Myocyte (in vitro differentiated cells): Measurements from ENCODE around the gene ATP13A1. TPM values are rescaled to one million over a fixed set of nuclear protein-coding genes. Genes with fewer than 3 reads are reported as not detected.
"Not testable (repeated sequence)": the region's sequence is repeated elsewhere in the genome, so short reads cannot be mapped to it uniquely, and the experiment has no call there.

ENCODE experiments used
- DNase-seq: peaks from one replicate; pipeline ENCODE4 v3.0.0-alpha.2; 2012; ENCODE audit warnings: low read depth
- total RNA-seq: library from RNA; depleted of rRNA; stranded (reverse); fragments of >200 nt; gene quantifications from 2 replicates; pipeline ENCODE4 v1.2.3, GENCODE V29; 2014

The ATP13A1 gene
- total RNA-seq, 1 donor from 2014 or later, result 102 TPM

DNA sequence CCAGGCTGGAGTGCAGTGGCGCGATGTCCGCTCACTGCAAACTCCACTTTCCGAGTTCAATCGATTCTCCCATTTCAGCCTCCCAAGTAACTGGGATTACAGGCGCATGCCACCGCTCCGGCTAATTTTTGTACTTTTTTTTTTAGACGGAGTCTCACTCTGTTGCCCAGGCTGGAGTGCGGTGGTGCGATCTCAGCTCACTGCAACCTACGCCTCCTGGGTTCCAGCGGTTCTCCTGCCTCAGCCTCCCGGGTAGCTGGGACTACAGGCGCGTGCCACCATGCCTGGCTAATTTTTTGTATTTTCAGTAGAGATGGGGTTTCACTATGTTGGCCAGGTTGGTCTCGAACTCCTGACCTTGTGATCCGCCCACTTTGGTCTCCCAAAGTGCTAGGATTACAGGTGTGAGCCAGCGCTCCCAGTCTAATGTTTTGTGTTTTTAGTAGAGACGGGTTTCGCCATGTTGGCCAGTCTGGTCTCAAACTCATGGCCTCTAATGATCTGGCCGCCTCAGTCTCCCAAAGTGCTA, 2.0 kb upstream of the ATP13A1 start:
- not testable (repeated sequence) for DNase-seq

DNA sequence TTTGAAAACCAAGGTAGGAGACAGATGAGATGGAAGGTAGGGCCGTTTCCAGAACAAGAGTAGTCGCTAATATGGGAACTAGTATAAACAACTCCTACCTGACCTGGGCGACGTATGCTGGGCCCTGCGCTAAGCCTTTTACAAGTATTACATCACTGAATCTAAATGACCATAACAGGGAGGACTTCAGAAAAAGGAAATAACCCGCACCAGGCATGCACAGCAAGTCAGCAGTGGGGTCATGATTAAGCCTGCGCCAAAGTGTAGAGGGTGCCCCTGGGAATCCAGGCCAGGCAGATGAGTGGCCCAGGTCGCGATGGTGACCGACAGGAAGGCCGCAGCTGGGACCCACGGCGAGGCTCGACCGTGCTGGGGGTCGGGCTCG, 613 bp downstream of the ATP13A1 start:
- no peak for DNase-seq

DNA sequence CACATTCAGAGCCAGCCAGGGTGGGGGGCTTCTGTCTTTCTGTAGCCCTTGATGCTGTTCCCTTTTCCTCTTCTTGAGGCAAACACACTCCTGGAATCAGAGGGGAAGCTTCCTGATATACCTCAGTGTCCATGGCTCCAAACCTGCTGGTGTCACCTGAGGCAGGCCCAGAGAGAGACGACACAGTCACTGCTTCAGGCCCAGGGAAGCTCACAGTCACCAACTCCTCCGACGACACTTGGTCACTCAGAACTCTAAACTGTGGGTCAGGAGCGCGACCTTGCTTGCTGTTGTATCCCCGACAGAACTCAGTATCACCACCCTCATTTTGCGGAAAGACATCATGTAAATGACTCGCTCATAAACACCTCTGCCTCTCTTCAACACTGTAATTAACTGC, 1.1 kb downstream of the ATP13A1 start:
- no peak for DNase-seq

DNA sequence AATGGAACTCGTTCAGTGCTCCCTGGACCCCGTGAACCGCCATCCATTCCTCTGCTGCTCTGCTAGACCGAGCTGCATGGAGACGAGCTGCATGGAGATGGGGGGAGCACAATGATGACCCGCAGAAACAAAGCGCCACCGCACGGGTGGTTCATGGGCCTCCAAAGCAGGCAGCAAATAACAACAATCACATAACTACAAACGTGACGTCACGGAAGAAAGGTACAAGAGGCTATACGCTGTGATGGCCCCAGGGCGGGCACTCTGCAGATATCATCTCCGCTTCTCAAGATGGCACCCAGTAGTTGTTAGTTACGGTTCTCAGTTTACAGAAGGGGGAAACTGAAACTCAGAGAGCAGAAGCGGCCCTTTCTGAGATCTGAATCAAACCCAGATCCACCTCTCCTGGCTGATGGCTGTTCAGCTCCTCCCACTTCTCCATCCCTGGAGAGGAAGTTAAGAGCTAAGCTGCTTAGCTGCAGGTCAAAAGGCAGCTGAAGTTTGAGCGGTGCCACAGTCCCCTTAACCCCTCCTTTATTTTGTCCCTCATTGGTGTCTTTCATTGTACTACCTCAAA, 1.7 kb downstream of the ATP13A1 start:
- no peak for DNase-seq

DNA sequence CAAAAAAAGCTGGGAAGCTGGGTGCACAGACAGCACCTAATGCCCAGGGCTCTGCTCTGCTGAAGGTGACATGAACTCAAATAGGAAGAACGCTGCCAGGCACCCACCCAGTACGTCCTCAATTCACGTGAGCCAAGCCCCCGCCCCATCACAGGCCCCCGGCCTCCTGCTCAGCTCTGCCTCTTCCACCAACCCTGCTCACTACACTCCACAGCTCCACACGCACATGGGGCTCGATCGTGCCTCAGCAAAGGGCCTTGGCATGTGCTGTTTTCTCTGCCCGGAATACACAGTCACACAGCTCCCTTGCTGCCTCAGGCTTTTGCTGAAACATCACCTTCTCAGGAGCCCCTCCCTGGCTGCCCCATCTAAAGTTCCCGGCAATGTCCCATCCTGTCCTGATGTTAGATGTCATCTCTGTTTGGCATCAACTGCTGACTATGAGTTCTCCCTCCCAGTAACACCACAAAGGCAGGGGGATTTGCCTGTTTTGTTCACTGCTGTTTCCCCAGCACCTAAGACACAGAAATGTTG, 2.3 kb downstream of the ATP13A1 start:
- no peak for DNase-seq

DNA sequence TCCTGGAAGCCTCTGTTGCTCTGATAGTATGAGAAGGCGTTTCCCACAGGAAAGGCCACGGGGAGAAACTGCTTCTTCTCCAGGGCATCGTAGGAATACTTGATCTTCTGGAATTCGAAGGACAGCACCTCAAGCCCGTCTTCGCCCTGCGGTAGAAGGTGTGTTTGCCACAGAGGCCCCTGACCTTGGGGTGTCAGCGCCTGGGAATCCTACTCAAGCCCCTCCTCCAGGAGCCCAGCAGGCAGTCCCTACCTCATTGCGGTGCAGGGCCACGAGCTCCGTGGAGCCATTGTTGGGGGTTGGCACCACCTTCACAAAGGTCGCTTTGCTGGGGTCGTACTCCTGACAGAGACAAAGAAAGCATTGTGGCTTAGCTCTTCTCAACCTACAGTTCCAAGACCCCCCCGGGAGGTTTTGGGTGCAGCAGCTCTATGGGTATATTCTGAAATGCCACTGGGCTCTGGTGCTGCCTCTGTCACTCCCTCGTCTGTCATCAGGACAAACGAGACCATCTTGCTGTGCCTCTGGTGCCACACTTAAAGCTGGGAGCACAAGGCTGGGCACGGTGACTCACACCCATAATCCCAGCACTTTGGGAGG, 3.7 kb downstream of the ATP13A1 start:
- no peak for DNase-seq

DNA sequence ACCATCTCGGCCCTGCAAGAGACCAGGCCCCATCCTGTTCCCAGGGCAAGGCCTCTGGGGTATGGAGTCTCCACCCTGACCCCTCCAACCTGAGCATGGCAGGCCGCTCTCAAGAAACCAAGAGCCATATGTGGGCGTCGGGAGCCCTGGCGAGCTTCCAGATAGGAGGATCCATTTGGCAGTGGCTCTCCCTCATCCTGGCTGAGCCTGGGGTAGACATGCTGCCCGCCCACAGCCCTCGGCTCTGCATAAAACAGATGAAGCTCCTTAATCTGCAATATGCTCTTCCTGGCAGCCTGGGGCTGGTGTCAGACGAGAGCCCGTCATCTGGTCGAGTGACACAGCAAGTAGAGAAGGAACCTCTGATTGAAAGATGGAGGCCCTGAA, 6.1 kb downstream of the ATP13A1 start:
- DNase-seq, result no peak

DNA sequence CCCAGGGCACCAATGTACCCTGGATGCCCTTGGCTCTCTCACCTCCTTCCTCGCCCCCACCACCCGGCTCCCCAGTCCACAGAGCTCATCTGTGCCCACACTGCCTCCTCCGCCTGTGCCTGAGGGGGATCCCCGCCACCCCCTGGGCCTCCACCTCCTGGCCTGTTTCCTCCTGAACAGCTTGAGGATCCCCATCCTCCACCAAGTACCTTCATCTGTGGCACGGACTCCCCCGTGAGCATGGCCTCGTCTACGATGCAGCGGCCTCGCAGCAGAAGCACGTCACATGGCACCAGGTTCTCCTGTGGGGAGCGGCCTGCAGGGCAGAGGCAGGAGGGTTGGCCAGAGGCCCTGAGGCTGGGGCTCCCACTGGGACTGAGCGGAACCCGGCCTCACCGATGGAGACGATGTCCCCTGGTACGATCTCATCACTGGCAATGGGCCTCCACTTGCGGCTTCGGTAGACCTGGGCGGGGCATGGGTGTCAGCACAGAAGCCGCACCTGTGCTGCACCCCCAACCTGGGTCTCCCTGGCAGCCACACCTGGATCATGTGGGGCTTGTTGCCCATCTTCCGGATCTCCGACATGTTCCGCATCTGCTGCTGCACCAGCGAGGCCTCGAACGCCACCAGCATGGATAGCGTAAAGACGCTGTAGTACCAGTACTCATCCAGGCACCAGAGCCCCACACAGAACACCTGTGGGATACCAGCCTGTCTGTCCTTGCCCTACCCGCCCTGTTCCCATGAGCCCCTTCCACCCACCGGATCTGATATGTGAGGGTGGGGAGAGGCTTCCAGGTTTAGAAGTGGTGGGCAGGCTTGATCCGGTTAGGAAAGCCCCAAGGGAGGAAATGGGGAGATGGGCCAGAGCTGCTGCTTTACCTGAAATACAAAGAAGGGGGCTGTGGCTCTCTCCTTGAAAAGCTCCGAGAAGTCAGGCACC, 6.8 kb downstream of the ATP13A1 start:
- no peak for DNase-seq

DNA sequence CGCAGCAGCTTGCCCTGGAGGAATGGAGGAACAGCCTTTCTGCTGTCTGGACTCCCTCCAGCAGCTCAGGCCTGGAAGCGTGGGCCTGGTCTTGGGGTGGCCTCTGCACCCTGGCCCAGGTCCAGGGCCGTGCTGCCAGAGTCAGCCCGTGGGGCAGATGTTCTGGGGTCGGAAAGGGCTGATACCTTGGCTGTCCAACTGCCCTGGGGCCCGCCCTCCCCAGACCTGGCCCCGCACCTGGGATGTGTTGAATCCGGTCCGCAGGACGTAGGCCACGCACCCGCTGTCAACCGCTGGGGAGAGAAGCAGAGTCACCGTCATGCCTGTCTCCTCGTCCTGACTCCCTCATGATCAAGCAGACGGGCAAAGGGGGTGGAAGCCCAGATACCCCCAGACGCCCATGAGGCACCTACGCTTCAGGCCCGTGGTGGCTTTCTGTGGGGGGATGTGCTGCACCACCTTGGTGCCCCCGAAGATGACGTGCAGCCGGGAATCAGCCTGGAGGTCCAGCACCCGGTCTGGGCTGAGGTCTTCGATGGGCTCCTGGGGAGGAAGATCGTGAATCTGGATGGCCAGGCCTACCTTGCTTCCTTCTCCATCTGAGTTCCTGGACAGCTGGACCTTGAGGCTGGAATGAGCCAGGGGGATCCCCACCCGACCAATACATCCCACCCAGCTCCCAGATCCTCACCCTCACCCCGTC, 7.7 kb downstream of the ATP13A1 start:
- DNase-seq, result no peak

DNA sequence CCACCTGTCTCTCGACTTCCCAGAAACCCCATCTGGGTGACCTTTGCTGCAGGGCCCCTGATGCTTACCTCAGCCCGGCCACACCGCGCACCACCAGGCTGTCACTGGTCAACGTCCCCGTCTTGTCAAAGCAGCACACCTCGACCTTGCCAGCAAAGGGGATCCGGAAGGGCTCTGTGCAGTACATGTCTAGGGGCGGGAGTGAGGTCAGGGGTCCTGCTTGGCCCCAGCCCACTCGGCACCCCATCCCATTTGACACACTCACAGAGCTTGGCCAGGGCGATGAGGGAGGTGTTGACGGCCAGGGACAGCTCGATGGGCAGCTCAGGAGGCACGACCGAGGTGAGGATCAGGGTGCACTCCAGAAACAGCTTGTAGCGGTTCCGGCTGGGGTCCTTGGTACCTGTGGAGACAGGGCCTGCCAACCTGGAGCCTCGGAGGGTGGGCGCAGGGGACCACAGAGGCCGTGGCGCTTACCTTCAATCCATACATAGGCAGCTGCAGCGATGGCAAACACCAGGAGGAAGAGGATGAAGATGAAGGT, 8.4 kb downstream of the ATP13A1 start:
- DNase-seq, result no peak

DNA sequence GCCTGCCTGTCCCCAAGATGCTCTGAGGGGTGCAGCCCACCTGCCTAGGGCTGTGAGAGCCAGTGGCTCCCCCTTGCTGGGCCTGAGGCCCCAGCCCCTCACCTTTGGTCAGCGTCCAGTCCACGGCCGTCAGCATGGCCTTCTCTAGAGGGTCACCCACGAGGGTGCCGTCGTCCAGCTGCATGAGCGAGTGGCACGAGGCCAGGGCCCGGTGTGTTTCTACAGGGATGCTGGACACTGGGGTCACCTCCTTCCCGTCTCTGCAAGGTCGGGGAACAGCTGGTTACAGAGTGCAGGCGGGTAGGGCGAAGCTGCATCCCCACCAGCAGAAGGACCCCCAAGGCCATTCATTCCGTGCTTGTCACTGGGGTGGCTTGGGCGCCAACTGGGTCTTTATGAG, 9.0 kb downstream of the ATP13A1 start:
- DNase-seq, result no peak

DNA sequence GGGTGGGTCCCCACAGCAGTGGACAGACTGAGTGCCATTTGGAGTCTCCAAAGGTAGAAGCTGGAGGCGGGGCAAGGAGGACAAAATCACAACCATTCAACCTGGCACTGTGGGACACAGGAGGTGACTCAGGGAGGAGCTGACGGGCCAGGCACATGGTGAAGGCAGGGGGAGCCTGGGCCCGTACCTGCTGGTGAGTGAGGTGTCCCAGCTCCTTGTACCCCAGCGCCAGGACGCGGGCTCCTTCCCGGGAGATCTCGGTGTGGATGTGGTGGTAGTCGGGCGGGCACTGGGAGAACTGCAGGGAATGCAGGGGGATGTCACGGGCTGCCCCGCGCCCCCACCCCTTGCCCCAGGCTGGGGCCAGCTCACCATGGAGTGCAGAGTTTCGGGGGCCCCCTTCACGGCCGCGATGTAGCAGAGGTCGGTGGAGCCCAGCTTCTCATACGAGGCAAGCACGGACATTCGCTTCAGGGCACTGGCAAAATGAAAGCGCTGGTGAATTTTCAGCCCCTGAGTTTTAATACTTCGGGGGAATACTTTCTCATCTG, 9.8 kb downstream of the ATP13A1 start:
- DNase-seq, result no peak

DNA sequence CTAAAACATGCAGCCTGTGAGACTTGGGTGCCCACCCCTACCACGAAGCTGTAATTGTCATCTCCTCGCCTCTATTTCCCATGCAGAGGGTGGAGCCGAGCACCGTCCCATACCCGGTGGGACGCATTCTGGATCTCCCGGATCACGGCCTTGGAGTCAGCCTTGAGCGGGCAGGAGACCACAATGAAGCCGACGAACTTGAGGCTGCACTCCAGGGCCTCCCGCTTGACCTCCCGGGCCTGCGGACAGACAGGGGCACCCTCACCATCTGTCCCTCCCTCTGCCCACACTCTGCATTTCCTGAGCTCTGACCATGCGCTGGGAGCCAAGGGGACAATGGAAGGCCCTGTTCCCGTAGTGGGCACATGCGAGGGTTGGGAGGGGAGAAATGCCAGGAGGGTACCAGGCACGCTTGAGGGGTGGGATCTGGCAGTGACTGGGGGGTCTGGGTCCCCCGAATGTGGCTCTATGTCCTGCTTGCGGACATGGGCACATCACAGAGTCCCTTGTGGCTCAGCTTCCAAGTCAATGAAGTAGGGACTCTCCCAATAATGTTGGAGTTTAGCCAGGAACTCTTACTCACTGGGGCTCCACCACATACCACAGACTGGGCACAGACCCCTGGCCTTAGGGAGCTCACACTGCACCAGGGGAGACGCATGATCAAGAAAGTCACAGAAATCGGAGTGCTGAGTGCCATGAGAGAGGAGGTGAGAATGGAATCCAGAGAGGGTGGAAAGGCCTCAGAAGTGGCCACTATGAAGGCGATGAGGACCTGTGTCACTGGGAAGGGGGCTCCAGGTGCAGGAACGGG, 10.8 kb downstream of the ATP13A1 start:
- DNase-seq, result peak; percentile 30

DNA sequence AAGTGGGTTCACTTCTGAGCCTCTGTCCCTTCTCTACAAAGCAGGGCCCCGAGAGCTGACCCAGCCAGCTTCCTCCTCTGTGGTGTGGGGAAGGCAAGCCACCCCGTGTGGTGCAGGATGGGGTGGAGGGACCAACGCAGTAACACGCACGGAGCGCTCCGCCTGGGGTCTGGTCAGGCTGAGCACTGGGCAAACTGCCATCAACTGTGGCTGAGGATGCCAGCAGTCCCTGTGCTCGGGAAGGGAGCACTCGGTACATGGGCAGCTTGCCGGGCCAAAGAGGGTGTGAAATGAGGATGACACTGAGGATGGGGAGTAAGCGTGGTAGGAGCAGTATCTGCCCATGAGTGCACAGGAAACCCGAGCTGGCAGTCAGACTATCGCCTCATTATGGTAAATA, 12.4 kb downstream of the ATP13A1 start:
- DNase-seq, result peak; percentile 15

DNA sequence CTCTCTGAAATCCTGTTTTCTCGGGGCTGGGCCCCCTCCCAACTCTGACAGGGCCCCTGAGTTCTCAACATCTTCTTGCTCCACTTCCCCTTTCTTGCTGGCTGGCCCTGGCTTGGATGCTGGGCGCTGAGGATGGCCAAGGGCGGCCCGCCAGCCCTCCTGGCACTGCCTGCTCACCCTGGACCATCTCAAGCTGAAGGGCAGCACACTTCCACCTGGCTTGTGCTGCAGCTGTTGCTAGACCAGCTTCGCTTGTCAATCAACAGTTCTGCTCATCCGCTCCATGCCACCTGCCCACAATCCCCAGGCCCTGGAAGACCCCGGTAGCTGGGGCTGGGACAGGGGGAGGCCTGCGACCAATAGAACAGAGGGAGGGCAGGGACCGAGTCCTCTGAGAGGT, 13.1 kb downstream of the ATP13A1 start:
- peak; percentile 79 for DNase-seq

DNA sequence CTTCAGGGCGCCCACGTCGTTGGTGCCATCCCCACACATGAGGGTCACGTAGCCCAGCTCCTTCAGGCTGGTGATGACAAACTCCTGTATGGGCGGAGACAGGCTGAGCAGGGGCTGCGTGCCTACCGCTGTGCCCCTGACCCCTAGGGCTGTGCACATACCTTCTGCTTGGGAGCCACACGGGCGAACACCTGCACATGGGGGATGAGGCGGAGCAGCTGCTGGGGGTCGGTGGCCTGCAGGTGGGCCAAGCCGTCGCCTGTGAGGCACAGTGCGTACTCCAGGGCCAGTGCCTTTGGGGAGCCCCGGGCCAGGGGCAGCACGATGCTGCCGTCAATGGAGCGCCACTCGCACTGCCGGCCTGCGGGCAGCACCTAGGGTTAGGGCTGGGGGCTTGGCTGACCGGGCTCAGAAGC, 13.9 kb downstream of the ATP13A1 start:
- DNase-seq, result no peak

DNA sequence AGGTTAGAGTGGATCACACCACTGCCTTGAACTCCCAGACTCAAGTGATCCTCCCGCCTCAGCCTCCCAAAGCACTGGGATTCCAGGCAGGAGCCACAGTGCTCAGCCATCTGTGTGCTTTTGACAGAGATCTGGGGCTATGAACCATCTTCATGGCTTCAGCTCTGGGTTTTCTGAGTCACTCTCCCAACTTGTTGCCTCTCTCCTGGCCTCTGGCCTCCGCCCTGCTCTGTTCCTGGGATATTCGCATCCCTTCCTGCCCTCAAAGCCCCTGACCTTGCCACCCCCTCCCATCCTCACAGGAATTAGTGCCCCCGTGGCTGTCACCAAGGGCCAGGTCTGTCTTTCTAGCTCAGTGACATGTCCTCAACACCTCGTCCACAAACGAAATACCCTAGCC, 14.3 kb downstream of the ATP13A1 start:
- no peak for DNase-seq

DNA sequence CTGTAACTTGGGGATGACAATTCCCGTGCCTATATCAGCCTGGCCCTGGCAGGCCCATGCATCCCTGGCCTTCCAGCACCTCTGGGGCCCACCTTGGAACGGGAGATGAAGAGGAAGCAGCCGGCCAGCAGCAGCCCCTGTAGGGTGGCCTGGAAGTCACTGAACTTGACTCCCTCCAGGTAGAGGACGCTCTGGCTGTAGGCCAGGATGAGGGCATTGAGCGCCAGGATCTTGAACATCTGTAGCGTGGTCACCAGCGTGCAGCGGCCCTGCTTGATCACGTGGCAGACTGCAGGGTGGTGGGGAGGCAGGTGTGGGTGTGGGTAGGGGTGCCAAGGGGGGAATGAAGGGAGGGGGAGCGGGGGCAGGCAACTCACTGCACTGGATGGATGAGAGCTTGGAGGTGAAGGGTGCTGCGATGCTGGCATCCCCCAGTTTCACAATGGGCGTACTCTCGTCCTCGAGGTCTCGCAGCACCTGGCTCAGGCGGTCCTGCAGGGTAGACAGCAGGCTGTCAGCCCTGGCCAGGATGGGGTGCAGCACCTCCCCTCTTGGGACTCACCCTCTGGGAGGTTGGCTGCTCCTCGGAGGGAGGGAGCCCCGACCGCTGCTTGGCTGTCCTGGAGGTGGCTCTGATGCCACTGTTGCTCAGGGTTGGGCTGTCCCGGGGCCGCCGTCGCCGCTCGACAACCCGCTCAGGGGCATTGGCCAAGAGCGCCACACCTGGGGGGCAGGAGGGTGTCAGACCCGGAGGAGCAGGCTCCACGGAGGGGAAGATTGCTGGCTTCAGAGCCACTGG, 16.2 kb downstream of the ATP13A1 start:
- no peak for DNase-seq
